AG04450 (cell line): ENCODE data around the gene PGAM2. TPM values are rescaled to one million over a fixed set of nuclear protein-coding genes. Genes with fewer than 3 reads are reported as not detected.

ENCODE experiments used
- CTCF ChIA-PET: fragments of 300-600, 350-600 bp; formaldehyde crosslinking; extraction: SDS; loops from one replicate; lab custom pipeline; 2022; ENCODE audit warnings: antibody characterized with exemption, inconsistent platforms; lab: Charles Lee
- POLR2A ChIA-PET: fragments of 350-600 bp; formaldehyde crosslinking; extraction: SDS; loops from one replicate; lab custom pipeline; 2021; ENCODE audit warnings: antibody characterized with exemption, inconsistent platforms; lab: Yijun Ruan, JAX
- DNase-seq: peaks from one replicate; pipeline ENCODE4 v3.0.0-alpha.2; 2011; ENCODE audit warnings: low read depth, low spot score
- H3K27ac ChIP-seq: one replicate; pipeline ENCODE4 v1.5.1; 2012; ENCODE audit warnings: low read depth, low read length, control low read depth
- H3K27me3 ChIP-seq: one replicate; pipeline ENCODE4 v1.6.0; 2012; ENCODE audit warnings: low read length; ENCODE audit not compliant: control insufficient read depth, insufficient read depth
- H3K4me3 ChIP-seq: 2 replicates; pipeline ENCODE4 v1.5.1; 2011; ENCODE audit warnings: mild to moderate bottlenecking, low read depth, low read length, control low read depth
- H3K9me3 ChIP-seq: 2 replicates; pipeline ENCODE4 v1.5.1; 2012; ENCODE audit warnings: low read length; ENCODE audit not compliant: control insufficient read depth, insufficient read depth
- CTCF ChIP-seq: IDR thresholded peaks from 2 replicates; pipeline ENCODE4 v1.5.1; 2011; ENCODE audit warnings: low read depth, low read length, control low read depth, inconsistent platforms
- polyA plus RNA-seq: library from polyadenylated mRNA; depleted of rRNA; stranded (reverse); fragments of >200 nt; gene quantifications from 2 replicates; pipeline ENCODE4 v1.2.3, GENCODE V29; 2011

The PGAM2 gene
- polyA plus RNA-seq, 1 experiment: not detected

GRCh38 chr7:44083796-44084195 lies 18.4 kb upstream of the PGAM2 start:
- TF ChIP-seq CTCF: no peak
- H3K27me3 ChIP-seq: no peaks in the 10 kb centered on the region
- no peaks in the 10 kb centered on the region; the same call in 1 of the 2 replicates for H3K9me3 ChIP-seq
- H3K4me3 ChIP-seq: no peak overlapping the region
- POLR2A ChIA-PET: no interaction called here
- no peak for DNase-seq
- CTCF ChIA-PET: no interaction called here
- H3K27ac ChIP-seq: no peak overlapping the region

DNA sequence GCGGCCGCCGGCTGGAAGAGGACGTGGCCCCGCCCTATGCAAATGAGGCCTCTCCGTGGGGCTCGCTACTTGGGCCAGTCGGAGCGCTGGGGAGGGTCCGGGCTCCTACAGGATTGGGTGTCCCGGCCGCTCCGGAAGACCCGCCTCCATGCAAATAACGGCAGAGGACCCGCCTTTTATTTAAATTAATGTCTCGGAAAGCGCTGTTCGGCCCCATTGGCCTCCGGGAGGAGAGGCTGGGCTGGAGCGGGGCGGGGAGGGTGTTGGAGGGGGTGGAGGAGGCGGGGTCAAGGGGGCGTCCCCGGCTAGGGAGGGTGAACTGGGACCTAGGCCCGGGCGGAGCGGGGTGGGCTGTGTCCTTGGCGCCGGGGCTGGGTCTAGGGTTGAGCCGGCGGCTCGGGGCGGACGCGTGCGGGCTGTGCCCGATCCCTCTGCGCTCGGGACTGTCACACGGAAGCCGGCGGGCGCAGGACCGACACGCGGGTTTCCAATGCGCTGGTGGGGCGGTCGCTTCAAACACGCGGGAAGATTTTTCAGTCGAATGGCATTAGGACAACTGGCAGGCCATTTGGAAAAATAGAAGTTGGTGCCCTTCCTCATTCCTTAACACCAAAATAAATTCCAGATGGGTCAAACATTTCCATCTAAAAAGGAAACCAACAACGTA lies 17.3 kb upstream of the PGAM2 start:
- Histone ChIP-seq H3K27me3 (no peaks in the 10 kb centered on the region), H3K9me3 (no peaks in the 10 kb centered on the region; the same call in 1 of the 2 replicates), H3K27ac (peak overlapping the region; percentile 61), H3K4me3 (peak overlapping the region; percentile 75)
- DNase-seq: peak; percentile 97
- ChIA-PET CTCF (no interaction called here), POLR2A (no interaction called here)
- no peak for TF ChIP-seq CTCF

- H3K27me3 ChIP-seq: no peaks in the 10 kb centered on the region
- no peaks in the 10 kb centered on the region; the same call in 1 of the 2 replicates for H3K9me3 ChIP-seq
- ChIA-PET CTCF (no interaction called here), POLR2A (no interaction called here)
- TF ChIP-seq CTCF: no peak
- peak overlapping the region; percentile 75 for H3K4me3 ChIP-seq
- peak overlapping the region; percentile 21 for H3K27ac ChIP-seq
- no peak for DNase-seq
Observed at GRCh38 chr7:44081266-44081748, 15.9 kb upstream of the PGAM2 start.

DNA sequence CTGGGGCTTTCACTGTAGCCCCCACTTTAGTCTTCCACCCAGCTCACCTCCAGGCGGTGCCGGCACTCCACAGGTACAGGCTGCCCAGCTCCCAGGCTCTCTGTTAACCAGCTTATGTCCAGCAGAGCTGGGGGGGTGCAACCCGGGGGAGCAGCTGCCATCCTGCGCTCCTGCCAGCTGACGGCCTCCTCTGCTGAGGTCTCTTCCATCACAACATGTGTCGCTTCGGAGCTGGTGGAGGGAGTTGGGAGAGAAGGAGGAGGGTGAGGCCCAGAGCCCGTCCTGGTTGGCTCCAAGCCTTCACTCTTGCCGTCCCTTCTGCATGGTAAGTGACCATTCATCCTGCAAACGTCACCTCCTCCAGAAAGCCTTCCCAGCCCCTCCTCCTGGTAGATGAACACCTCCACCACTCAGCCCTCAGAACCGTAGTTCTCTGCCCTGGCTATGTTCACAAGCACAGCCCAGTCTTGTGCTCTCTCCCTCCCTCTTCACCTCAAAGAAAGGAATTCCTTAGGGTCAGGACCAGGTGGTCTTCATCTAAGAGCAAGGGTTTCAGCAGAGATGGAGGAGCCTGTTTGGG lies 15.4 kb upstream of the PGAM2 start:
- H3K27ac ChIP-seq: peak overlapping the region; percentile 21
- no peak for DNase-seq
- ChIA-PET POLR2A (no interaction called here), CTCF (no interaction called here)
- H3K27me3 ChIP-seq: no peaks in the 10 kb centered on the region
- H3K9me3 ChIP-seq: no peaks in the 10 kb centered on the region; the same call in 1 of the 2 replicates
- H3K4me3 ChIP-seq: no peak overlapping the region
- no peak for TF ChIP-seq CTCF

GRCh38 chr7:44080118-44080517 lies 14.8 kb upstream of the PGAM2 start:
- DNase-seq: no peak
- POLR2A ChIA-PET: no interaction called here
- no peak for TF ChIP-seq CTCF
- CTCF ChIA-PET: no interaction called here
- Histone ChIP-seq H3K4me3 (no peak overlapping the region), H3K27ac (no peak overlapping the region), H3K9me3 (no peaks in the 10 kb centered on the region; the same call in 1 of the 2 replicates), H3K27me3 (no peaks in the 10 kb centered on the region)
